Esophagus squamous epithelium (tissue), 5 donors: ENCODE results near the gene PHF2. TPM values are rescaled to one million over a fixed set of nuclear protein-coding genes. Genes with fewer than 3 reads are reported as not detected.

ENCODE experiments used
- DNase-seq: peaks from one replicate; lab custom pipeline; 2025; lab: John Stamatoyannopoulos, UW
- H3K27ac ChIP-seq, 4 donors: fragments of 200-600 bp; sonication (generic); one replicate each; pipeline ENCODE4 v1.5.1; 2016 to 2019; ENCODE audit warnings: mild to moderate bottlenecking in 1 of 4
- H3K27me3 ChIP-seq, 4 donors: fragments of 200-600 bp; sonication (generic); 1 replicate in 3 of 4; 2 replicates in 1 of 4; pipeline versions ENCODE4 v1.5.1 to v1.6.0; 2017 to 2021; ENCODE audit warnings: antibody characterized with exemption in 1 of 4
- H3K36me3 ChIP-seq, 3 donors: fragments of 200-600 bp; sonication (generic); one replicate each; pipeline ENCODE4 v1.5.1; 2016 to 2019
- H3K4me1 ChIP-seq, 3 donors: fragments of 200-600 bp; sonication (generic); one replicate each; pipeline ENCODE4 v1.5.1; 2017 to 2019
- H3K4me3 ChIP-seq, 4 donors: fragments of 200-600 bp; sonication (generic); 1 replicate in 3 of 4; 2 replicates in 1 of 4; pipeline ENCODE4 v1.5.1; 2016 to 2019; ENCODE audit warnings: mild to moderate bottlenecking in 2 of 4, moderate library complexity in 1 of 4
- H3K9me3 ChIP-seq, 3 donors: fragments of 200-600 bp; sonication (generic); one replicate each; pipeline ENCODE4 v1.5.1; 2016 to 2019
- CTCF ChIP-seq, 6 experiments: fragments of 450-650 bp in 4 of 6; fragments of 200-600 bp in 2 of 6; sonication (generic) in 2 of 6; IDR thresholded peaks; one replicate each; pipeline ENCODE4 v1.5.1; 2016 to 2019; ENCODE audit warnings: antibody characterized with exemption in 6 of 6, mild to moderate bottlenecking in 4 of 6, moderate library complexity in 4 of 6
- POLR2A ChIP-seq, 4 donors: fragments of 450-650 bp; IDR thresholded peaks; one replicate each; pipeline ENCODE4 v1.6.1; 2017; ENCODE audit warnings: antibody characterized with exemption in 4 of 4, mild to moderate bottlenecking in 4 of 4, moderate library complexity in 3 of 4
- WGBS, 2 donors: methylation state at CpG; one replicate each; pipeline ENCODE4 v1.1.5; 2018; 5-methylcytosine and 5-hydroxymethylcytosine counted together
- intact Hi-C: fragments of 100-400 bp; cut with DNase I; formaldehyde crosslinking; loops from one replicate; pipeline ENCODE4 v1.15.0; 2022
- total RNA-seq, 4 donors: library from RNA; depleted of rRNA; stranded (reverse); fragments of >200 nt; gene quantifications; one replicate each; pipeline ENCODE4 v1.1.0, GENCODE V29; 2016
- donor health status: DM: yes; HTN: yes; CAD: no.

PHF2 gene
- total RNA-seq, 4 donors from 2014 or later, result 13.3 to 22.6 (median 17.5) TPM

- no peaks in the 10 kb centered on the region for H3K9me3 ChIP-seq
- TF ChIP-seq CTCF (IDR thresholded peaks at IDR 0.05) (no peak), POLR2A (IDR thresholded peaks at IDR 0.05) (no peak)
- H3K27ac ChIP-seq, result no peak overlapping the region
- no peak overlapping the region for H3K4me3 ChIP-seq
- DNase-seq, result no peak
- no peaks in the 10 kb centered on the region for H3K27me3 ChIP-seq
- H3K4me1 ChIP-seq, result peaks cover 0 to 24% (median 0%) of the 10 kb centered on the region in 3 donors
- peaks cover 15 to 98% (median 33%) of the 10 kb centered on the region in 3 donors for H3K36me3 ChIP-seq
- intact Hi-C loops, result no loop called here
- 91 to 93% methylated on average over 12 to 14 of the region's 14 CpGs for WGBS, 2 donors
These were observed 17.9 kb upstream of the PHF2 start for GRCh38 chr9:93558503-93558902.

GRCh38 chr9:93560991-93561390 lies 15.4 kb upstream of the PHF2 start:
- WGBS, 2 donors, result 81 to 89% methylated on average over 5 of the region's 5 CpGs
- intact Hi-C loops, result no loop called here
- Histone ChIP-seq H3K27me3 (no peaks in the 10 kb centered on the region), H3K27ac (no peak overlapping the region), H3K36me3 (peaks cover 15 to 95% (median 38%) of the 10 kb centered on the region in 3 donors), H3K4me1 (peaks cover 0 to 20% (median 0%) of the 10 kb centered on the region in 3 donors), H3K4me3 (no peak overlapping the region), H3K9me3 (no peaks in the 10 kb centered on the region)
- TF ChIP-seq POLR2A (IDR thresholded peaks at IDR 0.05), result no peak
- TF ChIP-seq CTCF (IDR thresholded peaks at IDR 0.05), result no peak
- no peak for DNase-seq

- H3K9me3 ChIP-seq, result no peaks in the 10 kb centered on the region
- DNase-seq, result no peak
- intact Hi-C loops, result no loop called here
- H3K27ac ChIP-seq, result no peak overlapping the region
- H3K36me3 ChIP-seq, result peaks cover 15 to 83% (median 35%) of the 10 kb centered on the region in 3 donors
- peaks cover 4 to 29% (median 5%) of the 10 kb centered on the region in 3 donors for H3K4me1 ChIP-seq
- H3K27me3 ChIP-seq, result no peaks in the 10 kb centered on the region
- TF ChIP-seq POLR2A (IDR thresholded peaks at IDR 0.05) (no peak), CTCF (IDR thresholded peaks at IDR 0.05) (no peak)
- H3K4me3 ChIP-seq, result no peak overlapping the region
- 42 to 43% methylated on average over 2 of the region's 2 CpGs for WGBS, 2 donors
These were observed 14.2 kb upstream of the PHF2 start for GRCh38 chr9:93562157-93562556.

GRCh38 chr9:93565089-93565488 lies 11.3 kb upstream of the PHF2 start:
- intact Hi-C loops, result loop anchor here (5.0 kb wide), 1 partner anchor 113 kb away; the partner anchor contains the start of genes FAM120A and FAM120AOS
- Histone ChIP-seq H3K4me1 (peaks cover 9 to 37% (median 10%) of the 10 kb centered on the region in 3 donors), H3K4me3 (no peak overlapping the region), H3K36me3 (peaks cover 7 to 54% (median 16%) of the 10 kb centered on the region in 3 donors), H3K27me3 (no peaks in the 10 kb centered on the region), H3K9me3 (no peaks in the 10 kb centered on the region), H3K27ac (no peak overlapping the region)
- TF ChIP-seq CTCF (IDR thresholded peaks at IDR 0.05) (no peak), POLR2A (IDR thresholded peaks at IDR 0.05) (no peak)
- WGBS, 2 donors, result 75 to 82% methylated on average over 4 of the region's 4 CpGs
- DNase-seq, result no peak

GRCh38 chr9:93566408-93567270 lies 9.7 kb upstream of the PHF2 start:
- peaks cover 9 to 34% (median 10%) of the 10 kb centered on the region in 3 donors for H3K4me1 ChIP-seq
- no peaks in the 10 kb centered on the region for H3K27me3 ChIP-seq
- 3 to 5% methylated on average over 13 to 20 of the region's 69 CpGs for WGBS, 2 donors
- no peaks in the 10 kb centered on the region for H3K9me3 ChIP-seq
- peak overlapping the region; percentile 87 to 95 (median 91) for H3K27ac ChIP-seq
- TF ChIP-seq CTCF (IDR thresholded peaks at IDR 0.05) (peak; percentile 83 to 97 (median 92)), POLR2A (IDR thresholded peaks at IDR 0.05) (peak in 3 of 4 donors; percentile 76 to 93 (median 90))
- H3K4me3 ChIP-seq, result peak overlapping the region; percentile 37 to 74 (median 54)
- peak; percentile 86 for DNase-seq
- intact Hi-C loops, result loop anchor here (5.0 kb wide), 1 partner anchor 114 kb away; the partner anchor contains the start of genes FAM120A and FAM120AOS
- H3K36me3 ChIP-seq, result peaks cover 7 to 38% (median 16%) of the 10 kb centered on the region in 3 donors
